ENCODE measurements around the gene SUGCT.

Gene SUGCT

DNA sequence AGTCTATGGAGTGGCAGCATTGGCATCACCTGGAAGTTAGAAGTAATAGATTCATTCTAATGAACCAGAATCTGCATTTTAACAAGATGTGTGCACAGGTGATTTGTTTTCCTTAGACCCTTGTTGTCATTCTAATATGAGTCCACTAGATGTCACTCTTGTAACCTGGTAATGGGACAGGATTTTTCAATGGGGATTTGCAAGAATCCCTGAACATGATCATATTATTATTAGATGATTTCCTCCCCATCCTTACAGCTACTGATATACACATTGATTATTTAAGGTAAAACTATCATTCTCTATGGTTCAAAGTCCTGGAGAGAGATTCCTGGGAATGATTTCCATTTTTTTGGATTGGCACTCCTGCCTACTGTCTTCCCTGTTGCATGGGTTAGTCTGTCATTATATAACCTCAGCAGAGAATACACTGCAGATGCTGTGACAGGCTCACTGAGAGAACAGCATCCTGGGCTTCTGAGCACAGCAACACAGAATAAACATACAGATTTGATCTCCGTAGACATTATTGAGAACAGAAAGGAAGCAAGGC, 194.9 kb downstream of the SUGCT start:
- DNase-seq (ENCODE audit: low spot score): peak; percentile 78

DNA sequence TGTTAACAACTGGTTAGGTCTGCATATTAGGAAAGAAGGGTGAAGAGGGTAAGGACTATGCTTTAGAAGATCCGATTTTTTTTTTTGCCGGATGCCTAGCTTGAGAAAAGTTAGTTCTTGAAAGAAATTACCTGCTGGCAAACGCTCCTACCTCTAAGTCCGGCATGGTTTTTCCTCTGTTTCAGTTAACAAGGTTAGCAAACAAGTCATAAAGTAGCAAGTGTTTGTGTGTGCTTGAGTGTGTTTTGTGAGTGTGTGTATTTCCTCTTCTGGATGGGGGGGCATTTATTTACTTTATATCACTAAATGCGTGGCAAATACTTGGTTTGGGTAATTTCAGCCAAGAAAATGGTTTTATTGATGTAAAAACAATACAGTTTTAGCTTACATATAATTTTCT, 195.6 kb downstream of the SUGCT start:
- DNase-seq (ENCODE audit: low spot score): no peak

DNA sequence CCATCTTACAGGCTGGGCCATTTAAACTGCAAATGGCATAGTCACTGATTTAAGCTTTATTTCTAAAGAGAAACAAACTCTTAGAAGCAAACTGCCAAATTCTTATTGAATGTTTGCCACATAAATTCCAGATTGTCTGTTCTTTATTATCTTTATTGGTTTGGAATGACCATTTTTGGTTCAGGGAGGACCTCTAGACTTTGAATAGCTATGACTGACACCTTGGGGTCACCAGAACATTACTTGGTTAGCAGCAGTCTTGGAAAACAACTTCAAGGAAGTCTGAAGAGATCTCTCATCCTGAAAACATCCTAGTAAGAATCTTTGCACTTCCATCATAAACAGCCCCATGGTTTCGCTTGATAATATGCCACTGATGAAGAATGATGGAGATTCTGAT, 197.1 kb downstream of the SUGCT start:
- DNase-seq (ENCODE audit: low spot score): no peak

DNA sequence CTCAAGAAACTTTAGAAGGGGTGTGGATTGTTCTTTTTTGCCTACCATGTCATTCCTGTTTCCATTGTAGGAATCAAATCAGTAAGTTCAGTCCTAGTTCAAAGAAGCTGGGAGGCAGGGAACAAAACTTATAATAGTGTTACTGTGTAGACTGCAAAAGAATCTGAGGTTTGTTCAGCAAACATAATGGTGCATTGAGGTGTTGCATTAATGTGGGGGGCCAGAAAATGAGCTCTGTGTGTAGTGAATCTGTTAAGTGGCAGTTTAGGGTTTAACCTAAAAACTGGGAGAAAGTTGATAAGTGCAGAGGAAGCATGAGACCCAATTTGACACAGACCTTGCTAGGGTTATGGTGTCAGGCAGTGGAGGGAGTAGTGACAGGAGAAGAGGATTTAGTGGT, 197.7 kb downstream of the SUGCT start:
- peak; percentile 71 for DNase-seq (ENCODE audit: low spot score)

DNA sequence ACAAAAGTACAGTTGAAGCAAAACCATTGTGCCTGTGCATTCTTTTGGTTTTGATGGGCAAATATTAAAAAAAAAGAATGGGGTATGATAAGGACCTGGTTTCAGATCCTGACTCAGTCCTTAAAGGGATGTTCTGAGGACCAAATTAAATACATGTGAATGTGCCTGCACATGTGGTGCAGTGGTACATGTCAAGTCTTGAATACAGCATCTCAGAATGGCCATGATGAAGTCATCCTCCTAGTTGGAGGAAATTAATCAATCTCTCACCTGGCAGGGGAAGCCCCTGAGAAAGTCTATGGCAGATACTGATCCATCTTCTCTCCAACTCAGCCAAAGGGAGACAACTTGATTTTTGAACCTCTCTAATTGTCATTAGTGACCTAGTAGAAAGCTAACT, 207.0 kb downstream of the SUGCT start:
- no peak for DNase-seq (ENCODE audit: low spot score)

DNA sequence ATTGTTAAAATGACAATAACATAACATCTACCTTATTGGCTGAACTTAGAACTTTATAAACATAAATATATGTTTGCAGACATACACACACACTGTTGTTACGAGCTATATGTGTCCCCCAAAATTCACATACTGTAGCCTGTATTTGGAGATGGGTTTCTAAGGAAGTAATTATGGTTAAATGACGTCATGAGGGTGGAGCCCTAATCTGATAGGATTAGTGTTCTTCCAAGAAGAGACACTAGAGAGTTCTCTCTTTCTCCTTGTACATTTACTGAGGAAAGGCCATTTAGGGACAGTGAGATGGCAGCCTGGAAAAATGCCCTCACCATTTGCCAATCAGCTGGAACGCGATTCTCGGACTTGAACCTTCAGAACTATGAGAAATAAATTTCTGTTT, 211.7 kb downstream of the SUGCT start:
- DNase-seq (ENCODE audit: low spot score): no peak

DNA sequence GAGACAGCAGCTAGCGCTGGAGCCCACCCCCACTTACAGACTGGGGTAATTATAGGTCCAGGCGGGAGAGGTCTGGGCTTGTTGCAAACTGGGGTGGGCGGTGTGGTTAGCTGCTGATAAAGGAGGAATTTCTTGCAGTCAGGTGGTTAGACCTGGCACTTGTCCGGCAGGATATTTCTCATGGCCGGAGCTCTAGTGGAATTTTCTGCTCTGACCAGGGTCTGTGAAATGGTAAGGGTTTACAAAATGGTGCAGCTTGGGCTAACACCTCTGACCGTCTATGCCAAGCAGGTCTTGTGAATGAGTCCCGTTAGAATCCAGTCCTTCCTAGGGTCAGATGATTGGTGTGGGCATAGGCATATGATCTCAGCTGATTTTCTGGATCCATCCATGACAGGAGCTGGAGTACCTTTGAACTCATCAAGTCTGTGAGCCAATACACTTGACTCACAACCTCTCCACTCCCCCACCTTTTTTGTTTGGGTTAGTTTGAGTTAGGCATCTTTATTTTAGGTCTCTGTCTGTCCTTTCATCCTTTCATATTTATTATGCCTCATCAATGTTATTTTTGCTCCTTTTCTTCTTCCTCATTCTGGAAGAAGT, 213.4 kb downstream of the SUGCT start:
- DNase-seq (ENCODE audit: low spot score): no peak

DNA sequence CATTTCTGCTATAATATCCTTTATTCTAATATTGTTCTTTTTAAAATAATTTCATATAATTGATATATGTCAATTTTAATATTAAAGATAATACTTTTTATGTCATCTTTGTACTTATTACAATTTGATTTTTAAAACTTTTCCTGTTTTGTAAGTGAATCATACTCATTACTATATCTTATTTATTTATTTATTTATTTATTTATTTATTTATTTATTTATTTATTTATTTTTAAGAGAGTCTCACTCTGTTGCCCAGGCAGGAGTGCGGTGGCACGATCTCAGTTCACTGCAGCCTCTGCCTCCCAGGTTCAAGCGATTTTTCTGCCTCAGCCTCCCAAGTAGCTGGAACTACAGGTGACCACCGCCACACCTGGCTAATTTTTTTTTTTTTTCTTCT, 215.3 kb downstream of the SUGCT start:
- DNase-seq (ENCODE audit: low spot score): no peak

DNA sequence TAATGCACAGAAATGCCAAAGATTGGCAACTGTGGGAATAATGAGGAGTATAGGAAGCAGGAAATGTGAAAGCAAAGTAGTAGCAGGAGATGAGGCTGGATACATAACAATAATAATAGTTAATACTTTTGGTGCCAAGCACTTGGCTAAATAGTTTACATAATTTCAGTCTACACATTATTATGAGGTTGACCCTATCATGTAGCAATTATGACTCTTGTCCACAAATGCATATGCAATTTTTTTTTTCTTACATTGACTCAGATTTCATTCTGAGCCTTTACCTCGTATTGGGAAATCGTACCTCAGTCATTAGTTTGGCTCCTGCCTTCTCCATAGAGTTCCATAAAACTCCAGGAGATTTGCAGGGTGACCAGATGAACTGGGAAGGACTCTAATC, 219.9 kb downstream of the SUGCT start:
- no peak for DNase-seq (ENCODE audit: low spot score)

DNA sequence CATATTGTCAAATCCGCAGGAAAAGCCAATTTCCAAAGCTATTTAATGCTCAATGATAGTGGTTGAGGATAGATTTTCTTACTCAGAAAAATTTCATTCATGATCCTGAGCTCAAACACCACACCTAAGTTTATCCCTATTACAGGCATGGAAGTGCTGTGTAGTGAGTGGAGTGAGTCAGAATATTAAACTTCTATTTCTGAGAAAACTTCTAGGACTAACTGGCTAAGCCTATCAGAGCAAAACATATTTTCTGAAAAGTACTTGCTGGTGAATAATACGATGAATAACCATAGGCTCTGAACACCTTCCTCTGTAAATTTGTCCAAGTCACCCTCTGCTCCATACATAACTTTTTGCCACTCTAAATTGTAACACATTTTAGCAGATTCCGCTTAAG, 221.5 kb downstream of the SUGCT start:
- no peak for DNase-seq (ENCODE audit: low spot score)

DNA sequence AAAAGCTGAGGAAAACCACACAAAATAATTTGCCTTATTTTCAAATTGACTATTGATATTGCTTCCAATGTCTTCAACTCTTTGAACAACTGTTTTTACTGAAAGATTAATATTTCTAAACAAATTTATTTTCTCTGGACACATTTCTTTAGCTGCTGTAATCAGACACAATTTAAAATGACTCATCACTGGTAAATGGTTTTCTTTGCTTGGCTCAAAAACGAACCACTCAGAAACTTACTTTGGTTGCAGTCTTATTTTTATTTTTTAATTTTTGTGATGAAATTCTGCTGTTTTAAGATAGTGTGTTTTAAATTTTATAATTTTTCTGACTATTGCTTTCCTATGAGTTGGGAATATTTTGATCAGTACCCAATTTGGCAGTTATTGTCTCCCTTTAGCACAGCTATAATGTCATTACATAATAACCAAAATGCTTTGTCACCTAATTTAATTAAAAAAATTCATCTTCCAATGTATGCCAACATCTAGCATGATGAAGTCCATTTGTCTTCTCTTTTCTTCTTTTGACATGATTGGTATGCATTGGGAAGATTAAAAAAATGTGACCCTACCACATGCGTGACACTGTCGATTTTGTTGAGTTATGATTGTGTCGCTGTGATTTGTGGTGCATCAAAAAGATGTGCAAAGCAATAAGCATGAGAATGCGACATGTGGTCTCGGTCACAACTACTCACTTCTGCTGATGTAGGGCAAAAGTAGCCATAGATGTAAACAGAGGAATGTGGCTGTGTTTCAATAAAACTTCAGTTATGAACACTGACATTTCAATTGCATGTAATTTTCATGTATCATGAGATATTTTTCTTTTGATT, 222.3 kb downstream of the SUGCT start:
- no peak for DNase-seq (ENCODE audit: low spot score)

DNA sequence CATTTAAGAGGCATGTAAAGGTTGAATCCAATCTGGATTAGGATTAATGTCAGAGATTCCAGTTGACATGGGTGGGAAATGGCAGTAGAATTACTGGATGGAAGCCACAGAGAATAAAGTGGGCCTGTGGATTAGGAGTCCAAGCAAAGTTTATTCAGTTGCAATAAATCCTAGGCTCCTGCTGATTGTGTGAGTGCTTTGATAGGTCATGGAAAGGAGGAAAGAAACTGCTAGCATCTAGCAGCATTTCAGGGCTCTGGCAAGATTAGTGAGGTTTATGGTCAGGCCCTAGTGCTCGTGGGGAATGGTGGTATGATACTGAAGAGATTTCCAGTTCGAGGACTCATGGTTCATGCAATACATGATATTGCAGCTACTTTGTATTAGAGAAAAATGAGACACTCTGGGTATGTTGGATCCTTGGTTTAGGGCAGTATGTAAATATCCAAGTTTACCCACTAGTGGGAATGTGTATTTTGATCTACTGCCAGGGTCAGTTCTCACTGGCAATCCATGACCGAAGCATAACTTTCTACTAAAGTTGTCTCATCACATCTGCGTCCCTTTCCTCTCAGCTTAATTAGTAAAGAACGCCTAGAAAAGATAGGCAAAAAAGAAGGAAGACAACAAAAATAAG, 235.0 kb downstream of the SUGCT start:
- DNase-seq (ENCODE audit: low spot score): no peak

DNA sequence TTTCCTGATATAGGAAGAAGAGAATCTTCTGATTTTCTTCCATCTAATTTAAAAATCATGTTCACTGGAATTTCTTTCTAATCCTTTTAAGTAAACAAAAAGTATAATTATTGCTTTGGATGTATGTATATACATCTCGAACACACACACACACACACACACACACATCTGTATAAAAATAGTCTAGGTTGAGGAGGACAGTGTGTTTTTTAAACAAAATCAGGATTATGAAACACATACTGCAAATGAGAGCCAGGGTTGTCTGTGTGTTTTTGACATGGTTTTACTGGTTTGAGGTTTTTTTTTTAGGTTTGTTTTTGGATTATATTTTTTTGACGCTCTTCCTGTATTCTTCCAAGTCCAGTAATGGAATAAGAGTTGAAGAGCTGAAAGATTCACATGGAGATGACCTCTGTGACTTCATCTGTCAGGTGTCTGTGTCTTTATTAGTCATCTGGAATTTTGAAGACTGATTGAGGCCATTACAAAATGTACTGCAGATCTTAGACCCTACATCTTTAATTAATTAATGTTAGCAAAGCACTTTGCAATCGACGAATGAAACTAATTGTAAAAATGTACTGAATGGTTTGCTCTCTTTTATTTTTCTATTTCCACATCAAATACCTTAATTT, 237.1 kb downstream of the SUGCT start:
- no peak for DNase-seq (ENCODE audit: low spot score)

DNA sequence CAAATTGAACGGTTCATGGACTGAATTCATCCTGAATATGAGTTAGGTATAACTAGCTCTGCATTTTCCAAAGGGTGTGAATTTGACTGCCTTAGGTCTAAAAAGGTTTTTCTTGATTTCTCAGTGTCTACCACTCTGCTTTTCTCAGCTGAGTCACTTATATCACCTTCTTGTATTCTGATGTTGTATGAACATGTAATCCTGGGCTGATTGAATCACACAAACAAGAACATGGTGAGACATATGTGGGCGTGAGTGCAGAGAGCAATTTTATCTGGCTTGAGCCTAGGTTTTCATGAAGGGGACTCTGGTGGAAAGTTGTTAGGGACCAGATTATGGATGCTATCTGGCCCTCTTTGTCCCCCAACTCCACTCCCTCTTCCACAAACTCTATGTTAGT, 239.8 kb downstream of the SUGCT start:
- DNase-seq (ENCODE audit: low spot score): no peak

DNA sequence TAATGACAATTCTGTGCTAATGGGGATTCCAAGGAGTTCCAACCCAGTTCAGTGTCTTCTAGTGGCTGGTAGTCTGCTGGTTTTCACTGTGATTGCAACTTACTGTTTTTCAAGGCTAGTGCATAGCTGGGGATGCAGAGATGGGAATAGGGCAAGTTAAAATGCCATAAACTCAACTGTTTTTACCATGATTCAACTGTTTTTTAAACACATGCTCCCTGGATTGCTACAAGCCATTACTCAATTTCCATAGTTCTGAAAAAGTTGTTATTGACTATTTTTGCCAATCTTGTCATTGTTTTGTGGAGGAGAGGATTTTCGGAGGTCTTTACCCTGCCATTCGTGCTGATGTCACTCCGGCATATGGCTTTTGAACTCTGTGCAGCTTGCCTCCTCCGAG, 245.3 kb downstream of the SUGCT start:
- DNase-seq (ENCODE audit: low spot score): no peak

DNA sequence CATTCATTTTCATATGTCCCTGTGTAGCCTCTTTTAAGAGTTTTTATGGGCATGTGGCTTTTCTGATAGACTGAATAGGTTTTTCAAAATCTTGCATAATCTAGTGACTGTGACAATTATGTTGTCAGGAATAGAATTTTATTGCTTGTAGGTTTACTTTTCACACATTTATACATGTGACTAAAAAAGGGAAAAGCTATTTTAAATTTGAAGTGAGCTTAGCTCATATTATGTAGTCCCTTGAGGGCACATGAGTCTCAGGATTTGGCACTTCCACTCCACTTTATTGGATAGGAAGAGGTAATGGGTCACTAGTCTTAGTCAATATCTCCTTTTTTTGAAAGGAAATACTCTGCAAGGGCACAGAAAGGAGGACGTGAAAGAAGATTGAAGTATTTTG, 247.3 kb downstream of the SUGCT start:
- DNase-seq (ENCODE audit: low spot score): no peak

DNA sequence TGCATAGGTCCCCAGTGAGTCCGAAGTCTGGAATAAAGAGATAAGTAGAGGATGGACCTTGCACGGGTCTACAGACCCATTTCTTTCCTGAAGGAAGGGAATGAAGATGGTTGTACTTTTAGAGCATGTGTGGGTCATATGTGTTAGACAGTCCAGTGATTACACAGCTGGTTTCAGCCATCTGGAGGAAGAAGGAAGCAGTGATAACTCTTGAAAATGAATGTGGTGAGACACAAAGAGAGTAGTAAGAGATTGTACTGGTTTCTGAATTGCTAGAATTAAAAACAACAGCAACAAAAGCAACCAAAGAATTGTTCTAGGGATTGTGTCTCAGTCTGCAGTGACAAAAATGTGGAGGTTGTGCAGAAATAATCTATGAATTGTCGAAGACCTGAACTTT, 258.9 kb downstream of the SUGCT start:
- DNase-seq (ENCODE audit: low spot score): no peak

DNA sequence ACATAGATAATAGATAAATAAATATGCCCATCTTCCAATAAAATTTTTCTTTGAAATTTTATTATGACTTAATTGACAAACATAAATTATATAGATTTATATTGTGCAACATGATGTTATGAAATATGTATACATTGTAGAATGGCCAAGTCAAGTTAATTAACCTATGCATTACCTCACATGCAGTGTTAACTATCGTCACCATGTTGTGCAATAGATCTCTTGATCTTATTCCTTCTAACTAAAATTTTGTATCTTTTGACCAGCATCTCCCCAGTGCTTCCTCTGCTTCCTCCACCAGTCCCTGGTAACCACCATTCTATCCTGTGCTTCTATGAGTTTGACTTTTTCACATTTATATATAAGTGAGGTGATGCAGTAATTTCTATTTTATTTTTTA, 259.6 kb downstream of the SUGCT start:
- DNase-seq (ENCODE audit: low spot score): no peak

DNA sequence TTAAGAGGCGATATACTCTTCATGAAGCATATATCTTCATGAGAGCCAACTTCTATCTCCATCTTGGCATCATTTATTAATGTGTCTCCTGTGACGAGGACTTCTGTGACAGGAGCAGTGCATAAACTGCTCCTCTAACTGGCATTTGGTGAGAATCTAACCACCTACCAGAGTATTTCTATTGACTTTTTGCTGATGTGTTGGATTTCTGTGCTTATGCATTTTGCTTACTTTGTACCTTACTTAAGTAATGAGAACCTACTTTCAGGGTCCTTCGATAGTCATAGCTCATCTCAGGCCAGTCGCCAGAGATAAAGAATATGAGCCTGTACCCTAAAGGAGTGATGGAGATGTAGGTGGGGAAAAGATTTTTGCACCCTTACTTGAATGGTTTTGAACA, 265.7 kb downstream of the SUGCT start:
- no peak for DNase-seq (ENCODE audit: low spot score)

DNA sequence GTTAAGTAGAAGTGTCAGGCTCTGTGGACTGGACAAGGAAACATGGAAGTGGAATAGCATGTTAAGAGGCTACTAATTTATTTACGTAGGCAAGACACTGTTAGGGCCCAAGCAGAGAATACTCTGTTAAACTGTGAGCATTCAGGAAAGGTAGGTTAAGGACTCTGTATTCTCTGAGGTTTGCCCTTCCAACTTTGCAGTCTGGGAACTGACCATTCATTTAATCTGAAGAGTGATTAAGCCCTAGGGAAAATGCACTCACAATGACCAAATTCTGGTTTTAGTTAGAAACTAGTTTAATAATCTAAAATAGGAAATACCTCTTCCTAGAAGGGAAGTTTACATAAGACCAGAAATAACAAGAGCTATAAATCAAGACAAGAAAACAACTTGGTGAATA, 266.6 kb downstream of the SUGCT start:
- no peak for DNase-seq (ENCODE audit: low spot score)

DNA sequence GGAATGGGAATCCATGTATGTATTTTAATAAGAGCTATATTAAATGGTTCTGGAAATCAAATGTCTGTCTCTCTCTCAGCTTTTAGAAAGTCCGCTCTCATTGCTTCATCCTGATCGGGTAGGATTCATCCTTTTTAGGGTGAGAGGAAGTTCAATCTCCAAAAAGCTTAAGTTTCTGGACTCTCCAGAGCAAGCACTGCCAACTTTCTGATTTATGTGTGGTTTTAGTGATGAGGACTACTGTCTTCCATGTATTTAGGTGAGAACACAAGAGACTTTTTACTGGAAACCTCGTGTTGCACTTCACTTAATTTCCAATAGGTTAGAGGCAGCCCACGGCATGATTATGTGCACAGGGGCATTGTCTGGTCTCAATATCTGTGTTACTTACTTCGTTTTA, 267.9 kb downstream of the SUGCT start:
- no peak for DNase-seq (ENCODE audit: low spot score)

DNA sequence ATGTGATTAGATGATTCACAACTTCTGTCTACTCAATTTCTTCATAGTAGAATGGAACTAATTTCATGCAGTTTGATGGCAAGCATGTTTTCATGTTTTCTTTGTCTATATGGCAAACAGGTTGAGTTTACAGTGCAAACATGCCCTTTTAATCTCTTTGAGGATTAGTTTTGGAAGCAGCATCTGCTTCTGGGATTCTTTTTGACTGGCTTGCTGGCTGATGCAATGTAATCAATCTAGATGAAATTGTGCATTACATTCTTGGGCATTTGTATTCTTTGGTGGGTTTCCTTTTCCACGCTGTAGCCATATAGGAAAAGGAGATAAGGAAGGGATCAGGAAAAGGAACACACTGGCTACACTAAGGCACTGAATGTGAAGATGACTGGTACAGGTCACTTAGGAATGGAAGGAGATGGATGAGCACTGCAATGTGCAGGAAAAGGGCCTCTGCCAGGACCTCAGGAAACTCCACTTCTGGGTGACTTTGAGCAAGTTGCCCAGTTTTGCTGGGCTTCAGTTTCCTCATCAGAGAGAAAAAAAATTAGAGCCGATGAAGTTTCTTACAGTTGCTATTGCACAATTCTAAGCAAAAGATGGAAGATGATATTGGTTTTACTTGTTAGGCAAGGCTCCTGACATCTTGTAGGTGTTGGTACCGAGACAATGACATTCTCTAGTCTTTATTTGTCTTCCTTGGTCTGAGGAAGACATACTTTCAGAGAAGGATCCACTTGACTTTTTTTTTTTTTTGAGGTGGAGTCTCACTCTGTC, 269.1 kb downstream of the SUGCT start:
- no peak for DNase-seq (ENCODE audit: low spot score)
